SK-N-MC (cell line): ENCODE data around the gene LRMDA.

ENCODE experiments used
- DNase-seq: peaks from one replicate; pipeline ENCODE4 v3.0.0-alpha.2; 2011; ENCODE audit warnings: low read depth, low spot score
- H3K27ac ChIP-seq: fragments of 200-600 bp; sonication (generic); 2 replicates; pipeline ENCODE4 v1.5.1; 2016; ENCODE audit warnings: mixed run types
- H3K36me3 ChIP-seq: fragments of 200-600 bp; sonication (generic); 2 replicates; pipeline ENCODE4 v1.6.1; 2017; ENCODE audit warnings: antibody characterized with exemption, low read length, mixed read lengths; ENCODE audit not compliant: insufficient read depth
- H3K4me3 ChIP-seq: fragments of 200-600 bp; sonication (generic); 2 replicates; pipeline ENCODE4 v1.5.1; 2016
- H3K9ac ChIP-seq: fragments of 200-600 bp; sonication (generic); 2 replicates; pipeline ENCODE4 v1.8.0; 2017; ENCODE audit warnings: mixed run types, mixed read lengths; ENCODE audit not compliant: insufficient read length
- H3K9me3 ChIP-seq: fragments of 200-600 bp; sonication (generic); 2 replicates; pipeline ENCODE4 v1.6.1; 2017; ENCODE audit warnings: low read depth, mild to moderate bottlenecking, antibody characterized with exemption, low read length, moderate library complexity, mixed read lengths
- EZH2 ChIP-seq: fragments of 200-600 bp; sonication (generic); IDR thresholded peaks from one replicate; pipeline ENCODE4 v1.6.1; 2017; ENCODE audit warnings: antibody characterized with exemption
- FOXP2 ChIP-seq: optimal IDR thresholded peaks from 2 replicates; pipeline ENCODE3; 2011; ENCODE audit warnings: mild to moderate bottlenecking, moderate library complexity; ENCODE audit not compliant: insufficient read depth; ENCODE audit errors: extremely low read length, control extremely low read depth
- POLR2AphosphoS5 ChIP-seq: IDR thresholded peaks from 2 replicates; pipeline ENCODE4 v1.6.1; 2012; ENCODE audit warnings: mild to moderate bottlenecking, low read depth, low read length, borderline replicate concordance

Gene LRMDA

DNA sequence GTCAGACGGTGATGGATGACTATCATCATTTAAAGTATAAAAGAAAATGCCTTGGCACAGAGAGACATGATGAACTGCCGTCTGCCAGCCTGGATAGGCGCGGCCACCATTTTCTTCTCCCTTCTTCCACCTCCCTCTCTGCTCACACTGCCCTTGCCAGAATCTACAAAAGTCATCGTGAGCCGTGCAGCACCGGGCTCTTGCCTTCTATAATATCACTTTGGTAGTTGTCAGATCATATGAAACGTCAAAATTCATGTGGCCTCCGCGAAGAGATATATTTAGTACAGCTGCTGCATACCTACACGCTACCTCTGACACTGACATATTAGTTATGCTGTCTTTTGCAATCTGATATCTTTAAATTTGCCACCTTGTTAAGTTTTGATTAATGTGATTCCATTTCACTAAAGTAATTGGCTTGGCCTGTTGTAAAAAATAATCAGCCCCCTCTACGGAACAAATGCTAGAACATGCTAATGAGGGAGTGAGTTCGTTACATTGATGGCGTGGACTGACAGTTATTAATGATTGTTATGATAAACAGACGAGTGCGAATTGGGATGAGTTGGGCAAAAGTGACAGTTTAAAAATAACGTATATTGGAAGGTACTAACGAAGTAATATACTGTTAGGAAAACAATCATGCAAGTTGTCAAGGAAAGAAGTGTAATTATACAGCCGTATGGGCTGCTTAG is 214.9 kb downstream of the LRMDA start:
- H3K9me3 ChIP-seq = no peaks in the 10 kb centered on the region
- DNase-seq = no peak
- H3K36me3 ChIP-seq = no peaks in the 10 kb centered on the region
- H3K4me3 ChIP-seq = no peak overlapping the region
- no peak overlapping the region for H3K27ac ChIP-seq
- H3K9ac ChIP-seq = no peak overlapping the region
- TF ChIP-seq POLR2AphosphoS5 = no peak
- TF ChIP-seq FOXP2 = no peak
- no peak for TF ChIP-seq EZH2

DNA sequence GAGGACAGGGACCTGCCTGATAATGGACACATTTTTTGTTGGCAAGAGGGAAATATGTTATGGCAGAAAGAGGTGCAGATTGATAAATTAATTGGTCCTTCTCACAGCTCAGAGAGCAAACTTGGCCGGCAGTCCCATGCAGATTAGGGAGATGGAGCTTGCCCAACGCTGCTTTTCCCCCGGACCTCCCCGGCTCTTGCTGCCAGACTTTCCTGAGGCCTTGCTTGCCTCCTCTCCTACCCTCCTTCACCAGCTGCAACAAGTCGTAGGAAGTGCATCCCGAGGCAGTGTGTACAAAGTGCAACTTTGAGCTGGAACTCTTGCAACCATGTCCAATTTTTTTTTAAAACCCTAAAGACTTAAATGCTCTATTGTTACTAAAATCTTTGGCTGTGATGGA is 215.5 kb downstream of the LRMDA start:
- no peaks in the 10 kb centered on the region for H3K36me3 ChIP-seq
- H3K27ac ChIP-seq = no peak overlapping the region
- H3K4me3 ChIP-seq = no peak overlapping the region
- H3K9me3 ChIP-seq = no peaks in the 10 kb centered on the region
- H3K9ac ChIP-seq = no peak overlapping the region
- no peak for DNase-seq
- TF ChIP-seq POLR2AphosphoS5 = no peak
- no peak for TF ChIP-seq FOXP2
- TF ChIP-seq EZH2 = no peak

DNA sequence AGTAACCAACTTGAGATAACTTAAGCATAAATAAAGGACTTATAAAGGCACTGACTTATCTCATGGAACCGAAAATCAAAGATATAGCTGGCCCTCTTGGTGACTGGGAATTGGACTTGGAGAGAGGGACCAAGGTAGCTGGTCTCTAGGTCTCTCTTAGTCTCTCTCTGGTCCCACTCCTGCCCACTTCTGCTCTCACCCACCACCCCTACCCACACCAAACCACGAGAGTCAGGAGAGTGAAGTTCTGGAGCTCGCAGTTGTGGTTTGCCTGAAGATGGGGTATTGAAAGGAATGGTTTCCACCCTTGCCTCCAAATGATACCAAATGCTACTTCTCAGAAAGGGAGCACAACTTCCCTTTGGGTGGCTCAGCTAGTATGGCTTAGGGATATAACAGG is 216.3 kb downstream of the LRMDA start:
- H3K27ac ChIP-seq = no peak overlapping the region
- no peak overlapping the region for H3K4me3 ChIP-seq
- H3K9ac ChIP-seq = no peak overlapping the region
- H3K9me3 ChIP-seq = no peaks in the 10 kb centered on the region
- no peak for DNase-seq
- TF ChIP-seq POLR2AphosphoS5 (no peak), EZH2 (no peak), FOXP2 (no peak)
- H3K36me3 ChIP-seq = no peaks in the 10 kb centered on the region

DNA sequence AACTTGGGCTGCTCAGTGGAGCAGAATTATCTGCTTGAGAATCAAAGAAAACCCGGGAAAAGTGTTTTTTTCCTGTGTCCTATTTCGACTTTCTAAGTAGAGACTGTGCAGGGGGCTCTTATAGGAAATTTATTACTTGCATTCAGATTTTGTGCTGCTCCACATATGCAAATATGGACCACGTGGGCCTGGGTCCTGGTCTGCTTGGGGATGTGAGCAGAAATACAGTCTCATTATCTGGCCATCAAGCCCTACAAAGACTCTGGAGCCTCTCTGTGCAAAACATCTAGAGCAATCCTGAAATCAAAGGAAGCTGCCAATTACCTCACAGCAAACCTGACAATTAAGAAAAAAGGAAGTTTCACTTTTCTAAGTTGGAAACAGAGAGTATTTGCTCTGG is 216.9 kb downstream of the LRMDA start:
- TF ChIP-seq EZH2 = no peak
- no peak for TF ChIP-seq POLR2AphosphoS5
- no peak for TF ChIP-seq FOXP2

DNA sequence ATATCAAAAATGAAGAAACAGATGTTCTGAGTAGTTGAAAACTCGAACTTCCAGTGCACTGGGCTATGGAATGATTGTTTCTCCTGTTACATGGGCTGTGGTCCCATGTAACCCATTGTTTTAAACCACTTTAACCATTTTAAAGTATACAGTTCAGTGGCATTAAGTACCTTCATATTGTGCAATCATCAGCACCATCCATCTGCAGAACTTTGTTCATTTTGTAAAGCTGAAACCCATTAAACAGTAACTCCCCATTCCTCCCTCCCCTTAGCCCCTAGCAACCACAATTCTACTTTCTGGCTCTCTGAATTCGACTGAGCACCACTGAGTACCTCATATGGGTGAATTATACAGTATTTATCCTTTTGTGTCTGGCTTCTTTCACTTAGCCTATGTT is 217.4 kb downstream of the LRMDA start:
- DNase-seq = no peak
- Histone ChIP-seq H3K36me3 (no peaks in the 10 kb centered on the region), H3K9ac (no peak overlapping the region), H3K9me3 (no peaks in the 10 kb centered on the region), H3K4me3 (no peak overlapping the region), H3K27ac (no peak overlapping the region)
- no peak for TF ChIP-seq EZH2
- no peak for TF ChIP-seq FOXP2
- TF ChIP-seq POLR2AphosphoS5 = no peak

More for the DNA sequence above, 216.9 kb downstream of the LRMDA start:
- Histone ChIP-seq H3K27ac (no peak overlapping the region), H3K9me3 (no peaks in the 10 kb centered on the region), H3K4me3 (no peak overlapping the region), H3K36me3 (no peaks in the 10 kb centered on the region), H3K9ac (no peak overlapping the region)
- no peak for DNase-seq

DNA sequence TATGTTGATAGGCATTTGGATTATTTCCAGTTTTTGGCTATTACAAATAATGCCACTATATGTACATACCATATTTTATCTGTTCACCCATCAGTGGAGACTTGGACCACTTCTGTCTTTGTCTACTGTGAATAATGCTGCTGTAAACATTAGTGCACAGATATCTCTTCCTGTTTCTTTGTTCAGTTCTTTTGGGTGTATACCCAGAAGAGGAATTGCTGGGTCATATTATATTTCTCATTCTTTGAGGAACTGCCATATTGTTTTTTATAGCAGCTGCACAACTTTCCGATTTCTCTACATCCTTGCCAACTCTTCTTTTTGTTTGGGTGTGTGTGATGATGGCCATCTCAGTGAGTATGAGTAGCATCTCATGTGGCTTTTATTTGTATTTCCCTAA is 218.0 kb downstream of the LRMDA start:
- H3K4me3 ChIP-seq = no peak overlapping the region
- H3K36me3 ChIP-seq = no peaks in the 10 kb centered on the region
- TF ChIP-seq FOXP2 (no peak), EZH2 (no peak), POLR2AphosphoS5 (no peak)
- H3K9me3 ChIP-seq = no peaks in the 10 kb centered on the region
- no peak overlapping the region for H3K27ac ChIP-seq
- DNase-seq = no peak
- no peak overlapping the region for H3K9ac ChIP-seq

DNA sequence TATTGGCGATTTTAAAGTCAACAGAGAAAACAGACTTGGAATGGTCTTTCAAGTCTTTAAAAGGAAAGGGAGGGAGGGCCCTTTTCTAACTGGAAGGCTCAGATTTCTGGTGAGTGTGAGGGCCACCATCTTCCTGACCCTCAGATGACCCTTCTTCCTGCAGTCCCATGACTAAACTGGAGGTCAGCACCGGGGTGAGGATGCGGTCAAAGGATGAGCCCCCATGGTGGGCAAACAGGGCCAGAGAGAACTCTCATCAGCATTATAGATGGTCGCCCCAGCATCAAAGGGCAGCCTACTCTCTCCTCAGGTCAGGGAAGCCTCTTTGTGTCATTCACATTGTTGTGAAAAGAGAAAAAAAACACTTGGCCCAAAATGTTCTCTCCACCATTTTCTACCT is 219.2 kb downstream of the LRMDA start:
- H3K9ac ChIP-seq = no peak overlapping the region
- H3K9me3 ChIP-seq = no peaks in the 10 kb centered on the region
- no peak for DNase-seq
- no peak overlapping the region for H3K27ac ChIP-seq
- no peak for TF ChIP-seq EZH2
- no peak for TF ChIP-seq FOXP2
- no peak for TF ChIP-seq POLR2AphosphoS5
- H3K4me3 ChIP-seq = no peak overlapping the region
- H3K36me3 ChIP-seq = no peaks in the 10 kb centered on the region

DNA sequence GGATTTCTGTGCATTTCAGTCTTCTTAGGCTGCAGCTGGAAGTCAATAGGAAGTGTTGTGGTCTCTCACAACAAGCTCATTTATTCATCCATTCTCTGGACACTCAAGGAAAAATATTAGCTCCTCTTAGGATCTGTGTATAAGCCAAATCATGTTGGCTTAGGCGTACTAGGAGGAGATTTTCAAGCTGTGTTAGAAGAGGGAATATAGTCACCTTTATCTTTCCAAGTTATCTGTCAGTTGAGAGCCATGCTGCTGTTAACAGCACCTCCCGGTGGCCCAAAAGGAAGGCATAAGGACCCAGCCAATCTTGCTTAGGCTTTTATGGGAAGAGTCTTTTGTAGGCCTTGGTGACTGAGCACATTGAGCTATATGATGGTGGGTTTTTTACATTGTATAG is 220.0 kb downstream of the LRMDA start:
- no peak overlapping the region for H3K27ac ChIP-seq
- H3K36me3 ChIP-seq = no peaks in the 10 kb centered on the region
- no peak for TF ChIP-seq EZH2
- no peak for TF ChIP-seq FOXP2
- TF ChIP-seq POLR2AphosphoS5 = no peak
- H3K9me3 ChIP-seq = no peaks in the 10 kb centered on the region
- DNase-seq = no peak
- H3K9ac ChIP-seq = no peak overlapping the region
- H3K4me3 ChIP-seq = no peak overlapping the region

DNA sequence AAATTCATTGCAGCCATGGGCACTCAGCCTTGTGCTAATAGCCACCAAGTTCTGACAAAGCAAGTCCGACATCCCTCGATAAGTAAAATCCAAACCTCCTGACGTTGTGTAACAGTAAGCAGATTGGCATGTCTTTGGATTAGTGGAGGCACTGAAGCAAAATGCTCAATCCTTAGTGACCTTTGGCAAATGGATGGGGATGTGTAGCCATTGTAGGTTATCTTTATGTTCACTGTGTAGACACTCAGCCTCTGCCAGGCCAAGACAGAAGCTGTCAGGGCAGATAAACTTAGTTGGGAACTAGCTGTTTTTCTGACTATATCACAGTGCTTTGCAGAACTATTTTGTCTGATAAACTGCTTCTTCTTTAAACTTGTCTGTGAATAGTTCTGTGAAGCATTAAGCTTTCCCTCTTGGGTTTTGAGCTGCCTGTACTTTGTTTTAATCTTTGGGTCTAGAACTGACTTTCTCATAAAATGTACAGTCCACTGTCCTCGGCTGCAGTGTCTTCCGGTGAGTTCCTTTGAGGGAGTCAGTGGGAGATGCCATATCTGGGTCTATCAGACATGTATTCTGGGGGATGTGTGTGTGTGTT is 220.8 kb downstream of the LRMDA start:
- Histone ChIP-seq H3K27ac (no peak overlapping the region), H3K9ac (no peak overlapping the region), H3K4me3 (no peak overlapping the region), H3K9me3 (no peaks in the 10 kb centered on the region), H3K36me3 (no peaks in the 10 kb centered on the region)
- TF ChIP-seq FOXP2 (no peak), EZH2 (no peak), POLR2AphosphoS5 (no peak)
- no peak for DNase-seq
